Suprapubic skin (tissue), 4 donors: ENCODE data around the gene CDK11A.

Source experiments
- EP300 ChIP-seq: sonication (generic); formaldehyde crosslinking; IDR thresholded peaks from one replicate; pipeline ENCODE4 v1.6.1; 2017; ENCODE audit warnings: antibody characterized with exemption
- POLR2A ChIP-seq, 2 donors: fragments of 450-650 bp; IDR thresholded peaks; one replicate each; pipeline ENCODE4 v1.6.1; 2017; ENCODE audit warnings: antibody characterized with exemption in 2 of 2, mild to moderate bottlenecking in 2 of 2, moderate library complexity in 2 of 2
- POLR2AphosphoS5 ChIP-seq, 3 donors: sonication (generic); formaldehyde crosslinking; IDR thresholded peaks; one replicate each; pipeline ENCODE4 v1.6.1; 2017; ENCODE audit warnings: antibody characterized with exemption in 3 of 3
- TF ChIP-seq, protein P1 (sequence below), 2 donors: fragments of 200-600 bp in 1 of 2; fragments of 450-650 bp in 1 of 2; sonication (generic) in 1 of 2; IDR thresholded peaks; one replicate each; pipeline ENCODE4 v1.5.1; 2016 to 2019; ENCODE audit warnings: antibody characterized with exemption in 2 of 2, mild to moderate bottlenecking in 1 of 2, moderate library complexity in 1 of 2

DNA sequence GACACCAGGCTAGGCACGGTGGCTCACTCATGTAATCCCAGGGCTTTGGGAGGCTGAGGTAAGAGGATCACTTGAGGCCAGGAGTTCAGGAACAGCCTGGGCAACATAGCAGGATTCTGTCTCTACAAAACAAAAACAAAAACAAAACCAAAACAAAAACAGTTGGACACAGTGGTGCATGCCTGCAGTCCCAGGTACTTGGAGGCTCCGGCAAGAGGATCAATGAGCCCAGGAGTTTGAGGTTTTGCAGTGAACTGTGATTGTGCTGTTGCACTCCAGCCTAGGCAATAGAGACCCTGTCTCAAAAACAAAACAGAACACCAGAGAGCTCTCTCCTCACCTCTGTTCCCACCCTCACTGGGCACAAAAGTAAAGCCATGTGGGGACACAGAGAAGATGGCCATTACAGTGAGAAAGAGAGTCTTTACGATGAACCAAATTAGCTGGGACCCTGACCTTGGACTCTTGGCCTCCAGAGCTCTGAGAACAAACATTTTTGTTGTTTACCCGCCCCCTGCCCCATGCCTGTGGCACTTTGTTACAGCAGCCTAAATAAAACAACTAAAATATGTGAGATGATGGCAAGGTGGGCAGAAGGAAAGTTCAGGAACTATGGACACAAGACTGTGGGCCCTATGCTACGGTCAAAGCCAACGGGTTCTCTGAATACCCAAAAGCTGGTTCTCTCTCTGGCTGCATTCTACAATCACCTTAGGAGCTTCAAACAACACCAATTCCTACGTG, 44.3 kb upstream of the CDK11A start:
- TF ChIP-seq, protein P1, sequence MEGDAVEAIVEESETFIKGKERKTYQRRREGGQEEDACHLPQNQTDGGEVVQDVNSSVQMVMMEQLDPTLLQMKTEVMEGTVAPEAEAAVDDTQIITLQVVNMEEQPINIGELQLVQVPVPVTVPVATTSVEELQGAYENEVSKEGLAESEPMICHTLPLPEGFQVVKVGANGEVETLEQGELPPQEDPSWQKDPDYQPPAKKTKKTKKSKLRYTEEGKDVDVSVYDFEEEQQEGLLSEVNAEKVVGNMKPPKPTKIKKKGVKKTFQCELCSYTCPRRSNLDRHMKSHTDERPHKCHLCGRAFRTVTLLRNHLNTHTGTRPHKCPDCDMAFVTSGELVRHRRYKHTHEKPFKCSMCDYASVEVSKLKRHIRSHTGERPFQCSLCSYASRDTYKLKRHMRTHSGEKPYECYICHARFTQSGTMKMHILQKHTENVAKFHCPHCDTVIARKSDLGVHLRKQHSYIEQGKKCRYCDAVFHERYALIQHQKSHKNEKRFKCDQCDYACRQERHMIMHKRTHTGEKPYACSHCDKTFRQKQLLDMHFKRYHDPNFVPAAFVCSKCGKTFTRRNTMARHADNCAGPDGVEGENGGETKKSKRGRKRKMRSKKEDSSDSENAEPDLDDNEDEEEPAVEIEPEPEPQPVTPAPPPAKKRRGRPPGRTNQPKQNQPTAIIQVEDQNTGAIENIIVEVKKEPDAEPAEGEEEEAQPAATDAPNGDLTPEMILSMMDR (IDR thresholded peaks at IDR 0.05) = no peak
- TF ChIP-seq POLR2AphosphoS5 (IDR thresholded peaks at IDR 0.05) = no peak
- TF ChIP-seq POLR2A (IDR thresholded peaks at IDR 0.05) = no peak
- no peak for TF ChIP-seq EP300
